GM12873 (cell line): ENCODE data around the gene ALDH3B1.

Experiments
- CTCF ChIP-seq: IDR thresholded peaks from 2 replicates; pipeline ENCODE4 v1.5.1; 2012; ENCODE audit warnings: low read depth, mild to moderate bottlenecking, moderate library complexity, low read length, control low read depth; ENCODE audit not compliant: insufficient read depth; ENCODE audit errors: missing control alignments

Gene ALDH3B1

GRCh38 chr11:68044898-68045351 lies 34.8 kb downstream of the ALDH3B1 start:
- TF ChIP-seq CTCF = no peak

GRCh38 chr11:68047437-68048290 lies 37.5 kb downstream of the ALDH3B1 start:
- TF ChIP-seq CTCF = no peak

- TF ChIP-seq CTCF = no peak
Measured at GRCh38 chr11:68048681-68049508, 38.8 kb downstream of the ALDH3B1 start.

- no peak for TF ChIP-seq CTCF
Measured at GRCh38 chr11:68049509-68050370, 39.6 kb downstream of the ALDH3B1 start.

- no peak for TF ChIP-seq CTCF
Measured at GRCh38 chr11:68050371-68050841, 40.3 kb downstream of the ALDH3B1 start.

GRCh38 chr11:68051191-68052136 lies 41.3 kb downstream of the ALDH3B1 start:
- no peak for TF ChIP-seq CTCF
